K562 (cell line): ENCODE results near the gene MYO1H. TPM values are rescaled to one million over a fixed set of nuclear protein-coding genes. Genes with fewer than 3 reads are reported as not detected.

Source experiments
- ATAC-seq: fragments of 200-7000 bp; cut with Tn5 transposase; 3 replicates; pipeline ENCODE4 v1.9.1; 2020; ENCODE audit warnings: moderate library complexity
- BruUV-seq: library from RNA; stranded (reverse); fragments of 400-500 nt; replicated peaks from 2 replicates; lab custom pipeline; 2021; lab: Mats Ljungman, UMichigan
- CTCF ChIA-PET: fragments of 300-600 bp; formaldehyde crosslinking; extraction: SDS; loops from one replicate; lab custom pipeline; 2021; ENCODE audit warnings: low intra/inter-chr PET ratio; lab: Yijun Ruan, JAX
- POLR2A ChIA-PET: fragments of 300-600, 350-650 bp; sonication (Branson Sonifier 250); formaldehyde crosslinking; extraction: SDS; loops from one replicate; lab custom pipeline; 2021; ENCODE audit warnings: antibody characterized with exemption, inconsistent platforms; lab: Yijun Ruan, JAX
- DNase-seq, 4 experiments: peaks; one replicate each; pipeline versions ENCODE4 v3.0.0 to v3.0.0-alpha.2; 2011 to 2018; ENCODE audit warnings: low spot score in 3 of 4, mixed read lengths in 3 of 4; ENCODE audit errors: extremely low read depth in 1 of 4
- FAIRE-seq: peaks from 2 replicates; lab custom pipeline; 2011; peaks lifted over from hg19 to GRCh38; lab: Jason Lieb, UNC
- H2AFZ ChIP-seq: 2 replicates; pipeline ENCODE4 v1.6.0; 2011; ENCODE audit warnings: low read depth, low read length, control low read depth, inconsistent platforms
- H3K27ac ChIP-seq: fragments of 200-600 bp; 3 replicates; pipeline ENCODE4 v1.8.0; 2011; ENCODE audit warnings: low read depth, mild to moderate bottlenecking, control low read depth, inconsistent platforms, low read length, moderate library complexity, mixed read lengths; ENCODE audit errors: extremely low read depth
- H3K27me3 ChIP-seq, 2 experiments: fragments of 300-600 bp in 1 of 2; 2 replicates in 1 of 2; 3 replicates in 1 of 2; pipeline versions ENCODE4 v1.6.0 to v1.8.0; 2011; ENCODE audit warnings: inconsistent platforms in 2 of 2, low read length in 2 of 2, mild to moderate bottlenecking in 1 of 2, mixed read lengths in 1 of 2, moderate library complexity in 1 of 2; ENCODE audit not compliant: control insufficient read depth in 2 of 2, insufficient read depth in 2 of 2
- H3K36me3 ChIP-seq: fragments of 300-600 bp; 3 replicates; pipeline ENCODE4 v1.8.0; 2011; ENCODE audit warnings: mild to moderate bottlenecking, low read length, inconsistent platforms; ENCODE audit not compliant: control insufficient read depth, insufficient read depth
- H3K4me1 ChIP-seq, 2 experiments: fragments of 200-600 bp in 1 of 2; replicated peaks in 1 of 2; 2 replicates in 1 of 2; 3 replicates in 1 of 2; pipeline versions ENCODE4 v1.5.1 to v1.8.0; 2011; ENCODE audit warnings: inconsistent platforms in 2 of 2, low read length in 2 of 2, mild to moderate bottlenecking in 1 of 2, mixed read lengths in 1 of 2, moderate library complexity in 1 of 2; ENCODE audit not compliant: control insufficient read depth in 2 of 2, insufficient read depth in 2 of 2
- H3K4me2 ChIP-seq: 2 replicates; pipeline ENCODE4 v1.6.1; 2011; ENCODE audit warnings: low read length, control low read depth, inconsistent platforms, mixed read lengths; ENCODE audit not compliant: insufficient read depth
- H3K4me3 ChIP-seq: fragments of 200-600 bp; sonication (generic), shearing (Covaris generic); 2 replicates; pipeline ENCODE4 v1.5.1; 2016; ENCODE audit warnings: control low read depth, inconsistent platforms
- H3K79me2 ChIP-seq: fragments of 200-600 bp; 3 replicates; pipeline ENCODE4 v1.8.0; 2011; ENCODE audit warnings: low read length, inconsistent platforms; ENCODE audit not compliant: control insufficient read depth, insufficient read depth
- H3K9ac ChIP-seq, 2 experiments: 2 replicates each; pipeline versions ENCODE4 v1.6.0 to v1.6.1; 2011; ENCODE audit warnings: low read depth in 2 of 2, low read length in 2 of 2, control low read depth in 1 of 2, inconsistent platforms in 1 of 2, mild to moderate bottlenecking in 1 of 2, mixed read lengths in 1 of 2; ENCODE audit not compliant: insufficient read depth in 1 of 2
- H3K9me1 ChIP-seq: one replicate; pipeline ENCODE4 v1.6.0; 2011; ENCODE audit warnings: inconsistent platforms, mild to moderate bottlenecking, low read length, moderate library complexity; ENCODE audit not compliant: control insufficient read depth, insufficient read depth
- H3K9me3 ChIP-seq: replicated peaks from 2 replicates; pipeline ENCODE4 v1.5.1; 2011; ENCODE audit warnings: low read depth, low read length, inconsistent platforms; ENCODE audit not compliant: control insufficient read depth, insufficient read depth
- H4K20me1 ChIP-seq: replicated peaks from 2 replicates; pipeline ENCODE4 v1.6.1; 2011; ENCODE audit warnings: low read length, inconsistent platforms, mixed read lengths; ENCODE audit not compliant: control insufficient read depth, insufficient read depth
- ADNP ChIP-seq: fragments of 200-800 bp; sonication (Bioruptor generic); IDR thresholded peaks from 2 replicates; pipeline ENCODE4 v1.6.1; 2016; ENCODE audit warnings: missing genetic modification characterization, missing compliant biosample characterization
- BCOR ChIP-seq: fragments of 450-650 bp; IDR thresholded peaks from 2 replicates; pipeline ENCODE4 v1.6.1; 2016
- BDP1 ChIP-seq: IDR thresholded peaks from 3 replicates; pipeline ENCODE4 v1.6.1; 2011; ENCODE audit not compliant: insufficient read length, insufficient read depth
- CBFA2T3 ChIP-seq: fragments of 450-650 bp; IDR thresholded peaks from 2 replicates; pipeline ENCODE4 v1.6.1; 2017
- FOXJ2 ChIP-seq: fragments of 200-800 bp; sonication (Bioruptor generic); IDR thresholded peaks from 2 replicates; pipeline ENCODE4 v1.6.1; 2016; ENCODE audit warnings: missing genetic modification characterization, missing compliant biosample characterization
- KDM1A ChIP-seq, 2 experiments: fragments of 450-650 bp; IDR thresholded peaks; 2 replicates each; pipeline ENCODE4 v1.6.1; 2016; ENCODE audit warnings: mild to moderate bottlenecking in 2 of 2
- MCM7 ChIP-seq, 2 experiments: fragments of 450-650 bp; IDR thresholded peaks; 2 replicates each; pipeline ENCODE4 v1.6.1; 2016 to 2018
- MIER1 ChIP-seq: fragments of 450-650 bp; IDR thresholded peaks from 2 replicates; pipeline ENCODE4 v1.6.1; 2016; ENCODE audit warnings: antibody characterized with exemption, mild to moderate bottlenecking, low read depth
- NBN ChIP-seq: fragments of 450-650 bp; IDR thresholded peaks from 2 replicates; pipeline ENCODE4 v1.6.1; 2016; ENCODE audit warnings: low read depth, mild to moderate bottlenecking
- PPARD ChIP-seq: fragments of 250-450 bp; sonication (Bioruptor Pico); IDR thresholded peaks from 2 replicates; pipeline ENCODE4 v1.8.0; 2022; ENCODE audit warnings: inconsistent platforms, mild to moderate bottlenecking, moderate library complexity
- RBM14 ChIP-seq: fragments of 200-400 bp; formaldehyde crosslinking; IDR thresholded peaks from 2 replicates; pipeline ENCODE4 v1.6.1; 2018; ENCODE audit warnings: low read depth, mild to moderate bottlenecking, low read length, moderate library complexity, borderline replicate concordance; ENCODE audit not compliant: insufficient read depth
- RBM25 ChIP-seq: fragments of 200-400 bp; formaldehyde crosslinking; IDR thresholded peaks from 2 replicates; pipeline ENCODE4 v1.6.1; 2018; ENCODE audit warnings: low read length, low read depth, moderate library complexity; ENCODE audit not compliant: severe bottlenecking
- RCOR1 ChIP-seq, 2 experiments: IDR thresholded peaks; 2 replicates each; pipeline ENCODE4 v1.6.1; 2012; ENCODE audit warnings: low read depth in 2 of 2, low read length in 2 of 2, borderline replicate concordance in 1 of 2, improper control_type of control experiment in 1 of 2
- SNRNP70 ChIP-seq: fragments of 200-400 bp; formaldehyde crosslinking; optimal IDR thresholded peaks from 2 replicates; pipeline ENCODE3; 2017; ENCODE audit warnings: low read depth, low read length
- ZNF695 ChIP-seq: fragments of 450-650 bp; formaldehyde crosslinking; IDR thresholded peaks from 2 replicates; pipeline ENCODE4 v1.4.0; 2020; ENCODE audit warnings: mild to moderate bottlenecking, moderate library complexity
- ZNF766 ChIP-seq: fragments of 200-800 bp; sonication (Bioruptor generic); conservative IDR thresholded peaks from 2 replicates; pipeline ENCODE4 v1.6.1; 2016; ENCODE audit warnings: missing genetic modification characterization, missing compliant biosample characterization
- whole genome bisulfite sequencing: fragments of 100-300 bp; shearing (Covaris generic); methylation state at CpG from one replicate; pipeline ENCODE4 v1.1.6; 2016; ENCODE audit warnings: low coverage, mixed read lengths; ENCODE audit not compliant: insufficient coverage; ENCODE audit errors: missing lambda C conversion rate; 5-methylcytosine and 5-hydroxymethylcytosine counted together
- in situ Hi-C: fragments of 300-500 bp; cut with MboI; formaldehyde crosslinking; loops from 4 replicates; pipeline ENCODE4 v1.15.0; 2018; ENCODE audit warnings: inconsistent platforms, mixed read lengths
- intact Hi-C: fragments of 100-400 bp; cut with micrococcal nuclease; formaldehyde crosslinking; loops from 2 replicates; pipeline ENCODE4 v1.14.2; 2022
- polyA plus RNA-seq, 8 experiments: library from polyadenylated mRNA; depleted of rRNA in 4 of 8; stranded (reverse) in 5 of 8; unstranded in 3 of 8; fragments of >200 nt; fragmentation: Nextera tagmentation in 2 of 8; fragmentation: Illumina TruSeq in 1 of 8; extraction: Ambion mirVana in 2 of 8; extraction: Trizol in 1 of 8; gene quantifications; 2 replicates each; pipeline versions ENCODE4 v1.2.1 to v1.2.3, GENCODE V29; 2011 to 2014; ENCODE audit warnings: inconsistent platforms in 1 of 8, missing spikeins in 1 of 8
- total RNA-seq, 7 experiments: library from RNA; depleted of rRNA in 6 of 7; stranded (reverse); fragments of >200 nt in 6 of 7; fragmentation: Illumina TruSeq in 2 of 7; extraction: Trizol in 2 of 7; gene quantifications; 2 replicates each; pipeline versions ENCODE4 v1.2.1 to v1.2.3, GENCODE V29; 2011 to 2021; ENCODE audit warnings: low replicate concordance in 1 of 7
- TF ChIP-seq, protein P1 (sequence below), 2 experiments: fragments of 450-650 bp; conservative IDR thresholded peaks; 2 replicates each; pipeline ENCODE4 v1.6.1; 2017; ENCODE audit warnings: mild to moderate bottlenecking in 2 of 2, moderate library complexity in 2 of 2
- TF ChIP-seq, protein P2 (sequence below), 2 experiments: fragments of 450-650 bp in 1 of 2; sonication (generic) in 1 of 2; formaldehyde crosslinking in 1 of 2; IDR thresholded peaks in 1 of 2; conservative IDR thresholded peaks in 1 of 2; 2 replicates each; pipeline versions ENCODE4 v1.6.1 to v1.8.1; 2016 to 2023; ENCODE audit warnings: mild to moderate bottlenecking in 2 of 2, moderate library complexity in 2 of 2, inconsistent platforms in 1 of 2, missing genetic modification reagents in 1 of 2

The MYO1H gene
- total and polyA plus RNA-seq, 9 of the 15 experiments (the other 6 are each of a cell fraction or from before 2014, with no cell fraction given) = not detected

DNA sequence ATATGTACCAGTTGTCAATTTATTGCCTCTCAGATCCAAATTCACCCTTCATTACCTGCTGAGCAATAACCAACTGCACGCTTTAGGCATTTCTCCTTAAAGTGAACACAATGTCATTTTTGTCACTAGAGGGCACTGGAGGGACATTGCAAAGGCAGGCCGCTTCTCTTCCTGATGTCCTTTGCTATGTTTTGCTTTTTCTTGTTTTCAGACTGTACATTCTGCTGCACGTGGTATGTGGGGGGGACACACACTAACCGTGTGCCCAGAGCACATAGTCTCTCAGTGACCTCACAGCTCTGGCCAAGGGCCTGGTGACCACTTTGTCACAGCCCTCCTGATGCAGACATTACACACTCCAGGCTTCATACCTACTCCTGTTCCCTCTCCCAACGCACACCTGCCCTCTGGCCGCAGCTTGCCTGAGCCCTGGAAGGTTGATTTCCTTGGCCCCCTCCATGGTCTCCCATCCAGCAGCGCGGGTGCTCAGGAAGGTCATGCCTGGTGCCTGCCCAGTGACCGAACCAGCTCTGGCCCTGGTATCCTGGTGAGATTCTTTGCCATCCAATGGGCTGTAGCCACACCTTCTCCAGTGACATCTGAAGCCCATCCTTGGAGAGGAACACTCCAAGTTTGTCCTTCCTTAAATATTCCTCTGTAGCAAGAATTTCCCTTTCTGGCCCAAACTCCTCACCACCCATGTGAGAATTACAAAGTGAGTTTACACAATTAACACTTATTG, 39.9 kb downstream of the MYO1H start (continued):
- TF ChIP-seq, protein P1, sequence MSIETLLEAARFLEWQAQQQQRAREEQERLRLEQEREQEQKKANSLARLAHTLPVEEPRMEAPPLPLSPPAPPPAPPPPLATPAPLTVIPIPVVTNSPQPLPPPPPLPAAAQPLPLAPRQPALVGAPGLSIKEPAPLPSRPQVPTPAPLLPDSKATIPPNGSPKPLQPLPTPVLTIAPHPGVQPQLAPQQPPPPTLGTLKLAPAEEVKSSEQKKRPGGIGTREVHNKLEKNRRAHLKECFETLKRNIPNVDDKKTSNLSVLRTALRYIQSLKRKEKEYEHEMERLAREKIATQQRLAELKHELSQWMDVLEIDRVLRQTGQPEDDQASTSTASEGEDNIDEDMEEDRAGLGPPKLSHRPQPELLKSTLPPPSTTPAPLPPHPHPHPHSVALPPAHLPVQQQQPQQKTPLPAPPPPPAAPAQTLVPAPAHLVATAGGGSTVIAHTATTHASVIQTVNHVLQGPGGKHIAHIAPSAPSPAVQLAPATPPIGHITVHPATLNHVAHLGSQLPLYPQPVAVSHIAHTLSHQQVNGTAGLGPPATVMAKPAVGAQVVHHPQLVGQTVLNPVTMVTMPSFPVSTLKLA (conservative IDR thresholded peaks at IDR 0.05) = peak in 1 of 2 experiments; percentile 44; a peak in 1 of 4 replicates

DNA sequence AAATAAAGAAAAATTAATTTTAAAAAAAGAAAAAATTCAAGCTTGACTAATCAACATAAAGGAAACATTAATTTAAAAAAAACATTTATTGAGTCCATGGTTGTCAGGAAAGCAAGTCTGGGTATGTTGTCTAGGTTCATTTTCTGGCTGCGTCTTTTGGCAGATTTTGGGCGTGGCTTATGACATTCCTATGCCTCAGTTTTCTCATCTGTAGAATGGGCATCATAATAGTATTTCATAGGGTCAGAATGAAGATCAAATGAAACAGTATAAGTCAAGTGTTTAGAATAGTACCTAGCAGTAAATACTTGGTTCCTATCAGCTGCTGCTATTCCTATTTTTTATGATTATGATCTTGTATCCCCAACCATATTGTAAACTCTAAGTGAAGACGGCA, 40.5 kb downstream of the MYO1H start:
- H3K9ac ChIP-seq = no peak overlapping the region
- H4K20me1 ChIP-seq = no peaks in the 10 kb centered on the region
- no peaks in the 10 kb centered on the region for H3K36me3 ChIP-seq
- H3K27me3 ChIP-seq = peaks cover 3 to 15% of the 10 kb centered on the region in 2 experiments; a peak in 3 of 5 replicates
- no peak for TF ChIP-seq MIER1
- no peak for TF ChIP-seq SNRNP70
- no peak for TF ChIP-seq MCM7 (IDR thresholded peaks at IDR 0.05)
- TF ChIP-seq KDM1A (IDR thresholded peaks at IDR 0.05) = 0 out of 4 replicates have a peak, but pooled peaks of 1 of the 2 experiments have one; percentile 25
- TF ChIP-seq, protein P2, sequence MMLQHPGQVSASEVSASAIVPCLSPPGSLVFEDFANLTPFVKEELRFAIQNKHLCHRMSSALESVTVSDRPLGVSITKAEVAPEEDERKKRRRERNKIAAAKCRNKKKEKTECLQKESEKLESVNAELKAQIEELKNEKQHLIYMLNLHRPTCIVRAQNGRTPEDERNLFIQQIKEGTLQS (IDR thresholded peaks at IDR 0.05) = no peak
- TF ChIP-seq, protein P2 (CRISPR knock-in tag; conservative IDR thresholded peaks at IDR 0.05) = no peak
- 0 out of 4 replicates have a peak, but pooled peaks of 1 of the 2 experiments have one; percentile 18 for TF ChIP-seq RCOR1 (IDR thresholded peaks at IDR 0.05; ENCODE audit: borderline replicate concordance in 1 of 2, low read depth in 2 of 2, low read length in 2 of 2)
- TF ChIP-seq ZNF695 (CRISPR knock-in tag) = no peak
- TF ChIP-seq ADNP (tag) = peak; percentile 88
- TF ChIP-seq ZNF766 (CRISPR knock-in tag) = no peak
- peak; percentile 84; the same call in 1 of the 2 replicates for TF ChIP-seq BCOR
- TF ChIP-seq CBFA2T3 = no peak
- TF ChIP-seq RBM14 = no peak
- peak; percentile 96 for TF ChIP-seq RBM25
- no peak for TF ChIP-seq PPARD
- no peak for TF ChIP-seq NBN
- TF ChIP-seq BDP1 = no peak
- no peak for TF ChIP-seq FOXJ2 (tag)
- TF ChIP-seq, all 486 proteins: peak for 5
- Histone ChIP-seq H2AFZ (no peak overlapping the region), H3K4me3 (no peak overlapping the region), H3K4me1 (no peaks in the 10 kb centered on the region), H3K79me2 (no peaks in the 10 kb centered on the region), H3K4me2 (no peak overlapping the region), H3K9me3 (no peaks in the 10 kb centered on the region), H3K27ac (no peak overlapping the region), H3K9me1 (no peaks in the 10 kb centered on the region)
- FAIRE-seq = no peak
- in situ Hi-C loops = loop anchor here (5.0 to 10.0 kb wide), 2 partner anchors 126 to 273 kb away; partner anchors contain the start of gene ACACB
- DNase-seq = no peak
- intact Hi-C loops = loop anchor here (5.0 to 10.0 kb wide), 2 partner anchors 253 to 276 kb away; no protein-coding TSS in a partner anchor
- ATAC-seq = no peak
- ChIA-PET POLR2A (interaction anchor here (1.0 kb wide), 1 partner anchor 13 kb away, joined by 3 read pairs; no protein-coding TSS in a partner anchor), CTCF (interaction anchor here (0.5 to 4.4 kb wide), 2 partner anchors 59 to 124 kb away, joined by 3 to 39 read pairs; no protein-coding TSS in a partner anchor)
- WGBS = 0% methylated on average over 3 of the region's 3 CpGs
- BruUV-seq = no TSS peak
